Amniotic stem cell (primary cell): ENCODE data around the gene UMAD1.

Experiments
- DNase-seq: peaks from one replicate; lab custom pipeline; 2025; lab: John Stamatoyannopoulos, UW

Gene UMAD1

DNA sequence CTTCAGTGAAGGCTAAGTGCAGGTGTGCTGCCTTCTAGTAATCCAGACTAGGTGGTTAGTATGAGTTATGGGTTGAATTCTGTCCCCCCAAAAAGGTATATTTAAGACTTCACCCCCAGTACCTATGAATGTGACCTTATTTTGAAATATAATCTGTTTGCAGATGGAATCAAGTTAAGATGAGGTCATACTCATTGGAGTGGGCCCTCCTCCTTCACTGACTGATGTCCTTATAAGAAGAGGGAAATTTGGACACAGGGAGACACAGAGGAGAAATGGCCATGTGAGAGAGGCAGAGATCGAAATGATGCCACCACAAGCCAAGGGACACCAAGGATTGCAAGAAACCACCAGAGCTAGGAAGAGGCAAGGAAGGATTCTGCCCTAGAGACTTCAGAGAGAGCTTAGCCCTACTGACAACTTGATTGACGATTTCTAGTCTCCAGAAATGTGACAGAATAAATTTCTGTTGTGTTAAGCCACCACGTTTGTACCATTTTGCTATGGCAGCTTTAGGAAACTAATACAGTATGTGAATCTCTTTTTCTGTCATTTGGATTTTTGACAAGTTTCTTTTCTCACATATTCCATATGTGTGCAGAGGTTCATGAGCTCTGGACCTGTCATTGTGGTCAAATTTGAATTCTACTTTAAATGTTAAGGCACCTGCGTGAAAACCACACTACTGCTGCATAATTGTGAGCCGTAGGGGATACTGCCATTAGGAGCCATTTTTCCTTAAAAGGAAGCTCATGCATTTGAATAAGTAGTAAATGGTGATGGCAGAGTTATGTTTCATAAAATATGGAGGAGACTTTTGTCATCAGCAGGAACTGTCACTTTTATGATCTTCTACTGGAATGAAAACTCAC lies 80.4 kb downstream of the UMAD1 start:
- DNase-seq = no peak

DNA sequence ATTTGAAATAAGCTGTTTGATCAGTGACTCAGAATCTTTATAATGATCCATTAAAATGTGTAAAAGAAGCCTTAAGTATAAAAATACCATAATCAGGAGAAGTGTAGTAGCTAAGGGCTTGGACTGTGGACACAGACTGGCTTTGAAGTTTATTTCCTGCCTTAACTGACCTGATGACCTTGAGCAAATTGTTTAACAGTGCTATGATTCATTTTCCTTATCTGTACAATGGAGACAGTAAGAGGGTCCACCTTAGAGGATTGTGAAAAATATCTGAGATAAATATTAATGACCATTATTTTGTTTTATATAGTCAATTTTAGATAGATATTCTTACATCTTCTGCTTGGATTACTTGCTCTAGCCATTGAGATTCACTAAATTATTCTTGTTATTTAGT lies 91.2 kb downstream of the UMAD1 start:
- no peak for DNase-seq

DNA sequence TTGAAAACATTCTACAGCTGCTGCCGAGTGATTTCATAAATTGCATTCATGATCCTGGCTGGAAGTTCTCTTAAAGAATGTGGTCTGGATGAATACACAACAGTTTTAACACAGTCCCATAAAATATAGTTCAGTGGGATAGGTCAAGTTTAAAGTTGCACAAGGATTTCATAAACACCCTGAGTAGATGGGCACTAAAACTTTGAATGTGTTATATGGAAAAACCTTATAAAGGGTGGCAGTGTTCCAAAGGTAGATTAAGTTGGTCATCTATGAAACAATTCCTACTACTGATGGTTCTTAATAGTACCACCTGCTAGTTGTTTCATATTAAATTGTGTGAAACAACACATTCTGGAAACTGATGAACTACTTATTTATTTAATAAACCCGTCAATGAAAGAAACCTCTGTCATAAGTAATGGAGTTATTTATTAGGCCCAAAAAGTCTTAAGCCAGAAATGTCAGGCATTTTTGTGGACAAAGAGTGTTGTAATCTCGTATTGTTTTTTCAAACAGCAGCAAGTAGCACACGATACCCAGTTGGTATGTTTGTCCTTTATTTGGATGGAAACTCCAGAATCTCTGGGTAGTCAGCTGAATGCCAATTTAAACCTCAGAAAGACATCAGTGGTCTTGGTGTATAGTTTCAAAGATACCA lies 92.2 kb downstream of the UMAD1 start:
- no peak for DNase-seq

DNA sequence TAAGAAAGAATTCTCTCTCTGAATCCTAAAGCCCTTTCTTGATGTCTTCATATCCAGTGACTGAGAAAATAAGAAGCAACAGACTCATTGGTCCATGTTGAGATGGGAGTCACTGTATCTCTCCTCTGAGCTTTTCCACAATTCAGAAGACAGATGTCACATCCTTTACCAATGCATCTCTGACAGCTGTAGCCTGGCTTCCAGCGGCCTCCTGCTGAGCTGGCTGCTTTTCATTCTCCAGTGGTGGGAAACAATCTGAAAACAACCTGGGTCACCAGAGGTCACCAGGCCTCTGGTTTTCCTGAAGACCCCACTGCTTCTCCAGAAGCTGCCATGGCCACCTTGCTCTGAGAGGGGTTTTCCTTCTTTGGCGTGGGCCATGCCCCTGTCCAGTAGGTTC lies 96.1 kb downstream of the UMAD1 start:
- no peak for DNase-seq

DNA sequence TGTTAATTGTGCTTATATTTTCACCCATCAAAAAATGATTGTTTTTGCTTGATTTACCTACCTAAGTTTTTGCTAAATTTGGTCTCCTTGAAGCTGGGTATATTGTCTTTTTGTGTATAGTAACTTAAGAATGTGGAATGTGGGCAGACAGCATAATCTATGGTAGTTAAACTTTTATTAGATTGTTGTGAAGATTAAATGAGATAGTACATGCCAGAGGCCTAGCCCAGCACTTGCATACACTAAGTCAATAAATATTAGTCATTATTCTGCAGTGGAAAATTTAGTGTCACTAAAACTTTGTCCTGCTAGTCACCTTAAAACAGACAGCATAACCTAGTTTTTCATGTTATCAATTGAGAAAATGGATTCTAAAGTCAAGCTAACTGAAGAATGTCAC lies 97.1 kb downstream of the UMAD1 start:
- no peak for DNase-seq

DNA sequence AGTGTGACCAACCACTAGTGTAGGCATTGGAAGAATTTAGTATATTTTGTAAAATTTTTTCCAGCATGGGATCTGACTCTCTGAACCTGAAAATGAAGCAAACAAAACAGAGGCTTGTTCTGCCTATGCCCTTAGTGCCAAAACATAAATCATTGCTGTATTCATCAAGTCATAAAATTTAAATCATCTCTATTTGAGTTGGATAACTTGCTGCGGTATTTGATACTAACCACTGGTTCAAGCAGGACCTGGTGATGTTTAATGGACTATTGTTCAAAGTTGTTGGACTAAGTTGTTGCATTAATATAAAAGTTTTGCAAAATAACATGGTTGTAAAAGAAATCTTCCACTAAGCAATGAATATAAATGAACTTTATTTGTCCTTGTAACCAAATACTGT lies 97.6 kb downstream of the UMAD1 start:
- DNase-seq = no peak

DNA sequence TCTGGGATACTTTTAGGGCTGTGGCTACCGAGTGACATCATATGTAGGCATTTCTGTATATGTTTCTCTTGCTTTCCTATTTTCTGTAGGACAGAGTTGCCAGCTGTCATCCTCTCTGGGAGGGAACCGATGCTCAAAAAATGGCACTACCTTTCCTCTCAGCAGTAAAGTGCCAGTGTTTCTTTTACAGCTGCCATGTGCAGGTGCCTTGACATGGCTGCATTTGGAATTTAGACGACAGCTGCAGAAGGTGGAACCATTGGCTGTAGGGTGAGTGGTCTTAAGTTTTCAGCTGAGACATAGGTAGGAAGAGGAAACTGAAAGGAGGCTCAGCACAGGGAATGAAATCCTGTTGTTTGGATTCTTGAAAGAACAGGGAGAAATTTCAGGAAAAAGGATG lies 98.1 kb downstream of the UMAD1 start:
- DNase-seq = no peak

DNA sequence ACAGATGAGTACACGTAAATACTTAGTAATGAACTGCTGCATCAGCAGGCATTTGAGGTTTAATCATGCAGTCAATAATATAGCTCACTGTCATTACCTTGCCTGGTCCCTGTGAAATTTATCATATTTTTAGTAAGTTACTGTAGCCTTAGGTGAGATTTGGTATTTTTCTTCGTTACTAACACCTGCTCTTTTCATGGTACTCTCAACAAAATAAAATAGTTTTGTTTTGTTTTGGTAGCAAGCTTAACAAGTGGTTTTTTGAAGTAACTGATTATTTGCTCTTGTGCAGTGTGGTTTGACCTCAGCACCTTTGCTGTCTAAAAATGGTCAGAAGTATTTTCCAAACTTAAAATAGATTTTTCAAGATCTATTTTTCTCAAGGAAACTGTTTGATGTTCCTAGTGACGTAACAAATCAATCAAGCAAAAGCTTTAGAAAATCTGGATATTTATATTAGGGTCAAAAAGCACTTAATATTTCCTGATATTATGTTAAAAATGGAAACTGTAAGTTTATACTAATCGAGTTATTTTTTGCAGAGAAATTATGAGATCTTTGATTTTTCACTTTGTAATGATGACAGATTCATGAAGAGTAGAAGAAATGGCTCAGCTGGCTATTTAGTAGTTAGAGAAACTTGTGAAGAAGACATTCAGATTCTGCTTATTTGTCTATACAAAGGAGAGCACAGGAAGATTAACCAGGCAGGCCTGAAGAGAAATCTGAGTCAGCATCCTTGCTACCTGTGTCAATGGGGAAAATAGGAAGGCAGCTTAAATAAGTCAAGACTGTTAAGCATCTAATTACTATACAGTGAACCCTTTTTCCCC lies 98.9 kb downstream of the UMAD1 start:
- DNase-seq = no peak

DNA sequence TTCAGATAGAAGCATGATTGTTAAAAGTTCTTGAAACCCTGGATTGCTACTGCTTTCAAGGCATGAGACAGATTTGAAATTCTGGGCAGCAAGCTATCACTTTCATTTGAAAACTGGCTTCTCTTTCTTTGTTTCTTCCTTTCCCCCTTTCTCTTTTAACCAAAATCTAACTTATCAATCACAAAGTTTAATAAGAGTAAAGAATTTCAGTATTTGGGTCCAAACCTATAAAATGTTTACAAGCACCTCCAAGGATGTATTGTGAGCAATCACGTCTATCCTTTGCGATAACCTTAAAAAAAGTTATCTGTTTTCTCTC lies 99.4 kb downstream of the UMAD1 start:
- DNase-seq = no peak

DNA sequence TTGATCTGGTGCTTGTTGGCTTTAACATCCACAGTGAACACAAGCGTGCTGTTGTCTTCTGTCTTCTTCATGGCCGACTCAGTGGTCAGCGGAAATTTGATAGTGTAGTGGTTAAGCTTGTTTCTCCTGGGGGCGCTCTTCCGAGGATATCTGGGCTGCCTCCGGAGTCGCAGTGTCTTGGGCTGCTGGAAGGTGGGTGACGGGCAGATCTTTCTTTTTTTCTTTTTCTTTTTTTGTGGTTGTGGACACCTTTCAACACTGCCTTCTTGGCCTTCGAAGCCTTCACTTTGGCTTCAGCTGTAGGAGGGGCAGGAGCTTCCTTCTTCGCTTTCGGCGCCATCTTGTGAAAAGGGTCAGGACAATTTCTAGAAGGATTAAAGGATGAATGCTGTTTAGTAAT lies 101.7 kb downstream of the UMAD1 start:
- no peak for DNase-seq

DNA sequence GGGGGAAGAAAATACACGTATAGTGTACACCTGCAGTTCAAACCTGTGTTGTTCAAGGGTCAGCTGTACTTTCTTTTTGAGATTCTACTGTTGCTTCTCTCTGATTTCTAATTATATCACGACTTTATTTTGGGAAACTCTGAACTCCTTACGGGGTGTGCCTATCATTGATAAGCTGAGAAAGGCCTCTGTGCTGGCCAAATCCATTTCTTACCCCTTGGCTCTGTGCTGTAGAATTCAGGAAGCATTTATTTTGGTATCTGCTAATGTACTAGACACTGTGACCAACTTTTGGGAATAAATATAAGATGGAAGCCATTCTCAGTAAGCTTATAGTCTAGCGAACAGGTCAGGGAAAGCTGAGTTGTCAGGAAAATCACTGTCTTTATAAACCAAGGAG lies 104.7 kb downstream of the UMAD1 start:
- DNase-seq = no peak

DNA sequence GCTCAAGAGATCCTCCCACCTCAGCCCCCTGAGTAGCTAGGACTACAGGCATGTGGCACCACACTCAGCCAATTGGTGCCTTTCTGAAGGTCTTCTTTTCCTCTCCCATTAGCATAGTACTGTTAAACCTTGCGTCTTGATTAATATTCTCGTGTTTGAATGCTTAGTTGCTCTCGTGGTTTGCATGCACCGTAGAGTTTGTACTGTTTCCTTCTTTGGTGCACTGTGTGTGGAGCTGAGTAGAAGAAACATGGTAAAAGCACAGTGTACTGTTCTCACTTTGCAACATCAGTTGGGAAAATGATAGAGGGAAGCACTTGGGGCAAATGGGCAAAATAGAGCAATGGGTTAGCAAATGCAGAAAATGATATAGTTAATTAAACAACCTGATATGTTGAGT lies 105.4 kb downstream of the UMAD1 start:
- DNase-seq = no peak

DNA sequence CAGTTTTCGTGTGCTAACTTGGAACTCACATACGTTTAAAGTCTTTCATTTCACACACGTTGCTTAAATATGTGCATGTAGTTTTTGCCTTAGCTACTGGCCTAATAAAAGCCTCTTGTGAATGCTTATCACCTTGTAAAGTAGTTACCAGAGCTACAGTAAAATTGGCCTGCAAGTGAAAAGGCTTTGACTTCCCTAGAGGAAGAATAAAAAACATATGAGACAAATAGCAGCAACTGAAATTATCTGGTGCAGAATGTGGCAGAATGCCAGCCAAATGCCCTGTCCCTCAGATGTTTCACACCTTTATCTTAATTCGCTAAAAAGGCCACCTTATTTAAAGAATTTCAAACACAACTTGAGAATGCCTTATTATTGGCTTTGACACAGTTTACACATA lies 105.9 kb downstream of the UMAD1 start:
- DNase-seq = no peak

DNA sequence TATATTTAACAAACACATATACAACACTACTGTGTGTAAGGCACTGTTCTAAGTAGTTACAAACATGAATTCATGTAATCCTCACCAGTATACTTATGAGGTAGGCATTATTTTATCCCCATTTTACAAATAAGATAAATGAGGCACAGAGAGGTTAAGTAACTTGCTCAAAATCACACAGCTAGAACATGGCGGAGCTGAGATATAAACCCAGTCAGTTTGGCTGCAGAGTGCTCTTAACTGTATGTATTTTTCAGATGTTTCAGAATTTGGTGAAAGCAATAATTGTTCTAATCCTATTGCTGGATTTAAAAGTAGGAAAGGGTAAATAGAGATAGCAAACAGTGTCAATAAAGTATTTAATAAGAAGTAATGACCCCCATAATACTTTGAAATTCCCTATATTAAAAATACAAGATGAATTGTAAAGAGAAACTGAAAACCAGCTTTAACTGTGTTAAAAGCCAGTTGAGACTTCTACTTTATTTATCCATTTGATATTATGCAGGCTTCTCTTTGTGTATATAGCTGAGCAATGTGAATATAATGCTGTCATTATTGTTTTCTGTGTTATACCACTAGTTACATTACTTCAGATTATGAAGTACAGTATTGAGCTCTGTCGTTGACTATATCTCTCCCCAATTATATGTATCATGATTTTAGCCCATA lies 110.2 kb downstream of the UMAD1 start:
- no peak for DNase-seq

DNA sequence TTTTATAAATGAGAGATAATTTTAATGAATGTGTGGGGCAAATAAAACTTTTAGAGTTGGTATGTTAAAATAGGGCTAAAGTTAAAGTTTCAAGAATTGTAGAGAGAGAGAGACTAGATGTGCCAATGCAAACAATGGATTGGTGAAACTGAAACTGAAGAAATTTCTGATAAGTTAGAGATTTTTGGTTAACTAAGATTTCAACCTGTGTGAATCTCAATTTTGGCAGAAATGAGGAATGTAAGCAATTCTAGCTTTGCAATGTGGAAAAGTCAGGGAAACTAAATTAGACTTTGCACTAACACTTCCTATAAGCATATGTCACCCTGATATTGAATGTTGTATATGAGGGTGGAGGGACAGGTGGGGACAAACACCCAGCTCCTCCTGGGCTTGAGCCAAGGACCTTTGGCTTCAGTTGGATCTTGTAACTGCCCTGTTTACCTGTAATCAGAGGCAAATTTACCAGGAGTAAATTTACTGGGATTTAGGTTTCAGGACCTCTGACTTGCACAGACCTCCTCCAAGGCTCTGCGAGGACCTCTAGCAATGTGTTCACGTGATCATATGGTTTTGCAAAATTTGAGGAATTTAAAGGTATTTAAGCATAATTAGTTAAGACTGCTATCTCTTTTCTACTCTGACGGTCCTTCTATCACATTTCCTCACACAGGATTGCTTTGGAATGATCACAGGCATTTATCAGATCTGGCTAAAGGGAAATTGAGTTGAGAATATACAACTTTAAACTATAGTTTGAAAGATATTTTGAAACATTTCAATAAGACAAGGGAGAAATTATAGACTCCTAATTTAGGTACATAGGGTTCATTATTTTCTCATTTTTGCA lies 110.9 kb downstream of the UMAD1 start:
- no peak for DNase-seq

DNA sequence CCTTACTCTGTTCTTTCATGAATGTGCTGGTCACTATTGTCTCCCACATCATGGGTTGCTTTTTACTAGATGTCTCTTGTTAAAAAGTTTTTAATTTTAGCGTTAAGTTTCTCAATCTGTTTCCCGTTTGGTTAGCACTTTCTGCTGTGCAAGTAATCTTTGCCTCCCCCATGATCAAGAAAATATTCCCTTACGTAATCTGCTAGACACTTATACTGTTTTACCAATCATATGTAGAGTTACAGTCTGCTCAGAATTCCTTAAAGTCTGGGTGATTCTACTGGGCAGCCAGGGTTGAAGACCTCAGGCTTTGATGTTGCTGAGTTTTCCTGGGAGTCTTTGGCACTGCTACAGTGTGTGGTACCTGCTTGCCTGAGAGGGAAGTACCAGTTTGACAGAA lies 116.0 kb downstream of the UMAD1 start:
- no peak for DNase-seq

DNA sequence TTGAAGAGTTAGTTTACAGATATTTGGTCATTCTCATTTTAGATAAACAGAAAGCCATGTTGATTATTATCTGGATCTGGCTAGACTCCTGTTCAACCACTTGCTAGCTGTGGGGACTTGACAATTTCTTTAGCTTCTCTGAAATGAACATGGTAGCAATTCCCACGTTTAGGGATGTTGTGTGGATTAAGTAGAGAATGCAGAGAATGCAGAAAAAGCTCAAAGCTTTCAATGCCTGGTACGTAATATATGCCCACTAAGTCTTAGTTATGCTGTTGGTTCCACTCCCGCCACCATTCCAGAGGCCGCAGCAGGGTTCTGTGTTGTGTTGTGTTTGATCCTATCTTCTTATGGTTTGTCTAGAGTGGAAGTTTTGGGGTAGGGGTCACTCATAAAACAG lies 117.0 kb downstream of the UMAD1 start:
- DNase-seq = no peak

DNA sequence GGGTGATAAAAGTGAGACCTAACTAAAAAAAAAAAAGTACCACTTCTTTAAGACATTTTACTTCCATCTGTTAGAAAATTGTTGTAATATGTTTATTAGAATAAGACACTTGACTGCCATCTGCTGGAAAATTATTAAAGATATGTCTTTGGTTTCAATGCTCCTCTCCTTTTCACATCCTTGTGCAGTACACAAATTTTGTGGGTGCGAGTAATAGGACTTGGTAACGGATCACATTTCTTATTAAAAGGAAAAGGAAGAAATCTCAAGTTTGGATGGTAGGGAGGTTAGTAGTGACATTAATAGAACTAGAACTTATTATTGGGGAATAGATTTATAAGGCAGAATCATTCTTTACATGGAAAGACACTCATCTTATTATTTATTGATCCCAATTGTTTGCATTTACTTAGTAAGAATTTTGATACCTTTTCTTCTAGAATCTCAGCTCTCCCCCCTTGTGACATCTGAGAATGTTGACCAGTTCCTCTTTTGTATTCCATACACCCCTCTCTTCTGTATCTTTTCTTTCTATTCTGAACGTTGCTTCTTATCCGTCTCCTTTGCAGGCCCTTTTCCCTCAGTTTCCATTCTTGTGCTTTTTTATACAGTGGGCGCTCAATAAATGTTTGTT lies 120.9 kb downstream of the UMAD1 start:
- peak; percentile 34 for DNase-seq

DNA sequence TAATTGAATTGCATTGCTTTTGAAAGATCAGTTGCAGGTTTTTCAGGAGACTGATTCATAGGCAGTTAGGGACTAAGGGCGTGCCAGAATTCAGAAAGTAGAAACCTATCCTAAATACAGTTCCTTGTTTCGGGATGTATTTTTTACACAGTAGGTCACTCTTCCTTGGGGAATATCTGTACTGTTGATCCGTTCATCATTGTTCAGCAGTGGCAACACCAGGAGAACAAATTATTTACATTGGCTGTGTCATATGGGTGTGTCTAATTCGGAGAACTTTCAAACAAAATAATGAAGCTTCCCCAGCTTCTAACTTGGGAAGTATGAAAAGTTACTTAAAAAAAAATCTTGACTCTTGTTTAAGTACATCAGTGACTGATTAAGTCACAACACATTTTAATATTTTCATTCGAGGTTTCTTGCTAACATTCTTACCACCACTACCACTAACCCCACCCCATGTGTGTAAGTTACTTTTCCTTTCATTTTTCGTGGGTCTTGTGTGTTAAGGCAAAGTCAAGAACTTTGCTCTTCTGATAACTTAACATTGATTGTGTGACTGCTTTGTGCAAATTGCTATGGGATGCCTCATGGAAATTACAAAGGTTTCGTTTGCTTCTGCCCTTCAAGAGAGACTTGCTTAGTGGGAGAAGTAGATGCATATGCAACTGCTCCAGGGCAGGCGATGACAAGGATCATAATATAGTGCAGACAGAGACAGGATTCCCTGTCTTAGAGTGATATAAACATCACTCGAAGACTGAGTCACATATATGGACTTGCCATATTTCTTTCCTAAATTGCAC lies 121.6 kb downstream of the UMAD1 start:
- no peak for DNase-seq
